Measurements from ENCODE around the gene PEX5. TPM values are rescaled to one million over a fixed set of nuclear protein-coding genes. Genes with fewer than 3 reads are reported as not detected.
A peak's percentile ranks its signal among the peaks of the same experiment; 100 is the strongest.

Gene PEX5
- polyA plus RNA-seq, 1 experiment, result 21.4 TPM

- H3K4me3 ChIP-seq (ENCODE audit: low read depth, low read length), result no peak overlapping the region
- CTCF ChIA-PET, result interaction anchor here (0.6 to 5.2 kb wide), 10 partner anchors 11 to 494 kb away, joined by 3 to 46 read pairs (median 12); partner anchors contain the start of genes C1S and PEX5
- peaks cover 13% of the 10 kb centered on the region for H3K36me3 ChIP-seq (ENCODE audit: control insufficient read depth, insufficient read depth, low read length)
- TF ChIP-seq CTCF (IDR thresholded peaks at IDR 0.05; ENCODE audit: insufficient read depth, low read depth, low read length), result no peak
- POLR2A ChIA-PET, result no interaction called here
- no peak for DNase-seq (ENCODE audit: low read depth)
- H3K27me3 ChIP-seq (ENCODE audit: control insufficient read depth, insufficient read depth, low read length), result no peaks in the 10 kb centered on the region
Measured at GRCh38 chr12:7143564-7143963, 45.9 kb upstream of the PEX5 start.

GRCh38 chr12:7144414-7145120 is 44.9 kb upstream of the PEX5 start:
- peak; percentile 51 for TF ChIP-seq CTCF (IDR thresholded peaks at IDR 0.05; ENCODE audit: insufficient read depth, low read depth, low read length)
- no peak for DNase-seq (ENCODE audit: low read depth)
- no peak overlapping the region for H3K4me3 ChIP-seq (ENCODE audit: low read depth, low read length)
- ChIA-PET CTCF (interaction anchor here (0.6 to 5.2 kb wide), 19 partner anchors 9 to 722 kb away, joined by 3 to 46 read pairs (median 6); partner anchors contain the start of genes C1S and PEX5), POLR2A (interaction anchor here (0.7 kb wide), 1 partner anchor 10 kb away, joined by 7 read pairs; no protein-coding TSS in a partner anchor)
- H3K27me3 ChIP-seq (ENCODE audit: control insufficient read depth, insufficient read depth, low read length), result no peaks in the 10 kb centered on the region
- peaks cover 20% of the 10 kb centered on the region for H3K36me3 ChIP-seq (ENCODE audit: control insufficient read depth, insufficient read depth, low read length)

GRCh38 chr12:7145671-7146070 is 43.8 kb upstream of the PEX5 start:
- no peak overlapping the region for H3K4me3 ChIP-seq (ENCODE audit: low read depth, low read length)
- no peak for TF ChIP-seq CTCF (IDR thresholded peaks at IDR 0.05; ENCODE audit: insufficient read depth, low read depth, low read length)
- ChIA-PET POLR2A (interaction anchor here (0.7 to 0.8 kb wide), 2 partner anchors 9 to 20 kb away, joined by 3 to 7 read pairs; no protein-coding TSS in a partner anchor), CTCF (interaction anchor here (0.6 to 5.2 kb wide), 13 partner anchors 9 to 1080 kb away, joined by 3 to 46 read pairs (median 7); partner anchors contain the start of genes C1RL and PEX5)
- H3K36me3 ChIP-seq (ENCODE audit: control insufficient read depth, insufficient read depth, low read length), result peaks cover 23% of the 10 kb centered on the region
- DNase-seq (ENCODE audit: low read depth), result no peak
- H3K27me3 ChIP-seq (ENCODE audit: control insufficient read depth, insufficient read depth, low read length), result no peaks in the 10 kb centered on the region

GRCh38 chr12:7146228-7146627 is 43.3 kb upstream of the PEX5 start:
- H3K36me3 ChIP-seq (ENCODE audit: control insufficient read depth, insufficient read depth, low read length), result peaks cover 22% of the 10 kb centered on the region
- POLR2A ChIA-PET, result interaction anchor here (0.8 kb wide), 1 partner anchor 20 kb away, joined by 3 read pairs; no protein-coding TSS in a partner anchor
- no peak for DNase-seq (ENCODE audit: low read depth)
- H3K27me3 ChIP-seq (ENCODE audit: control insufficient read depth, insufficient read depth, low read length), result no peaks in the 10 kb centered on the region
- CTCF ChIA-PET, result interaction anchor here (0.6 to 5.2 kb wide), 8 partner anchors 9 to 172 kb away, joined by 3 to 46 read pairs (median 8); partner anchors contain the start of genes C1RL and PEX5
- no peak for TF ChIP-seq CTCF (IDR thresholded peaks at IDR 0.05; ENCODE audit: insufficient read depth, low read depth, low read length)
- H3K4me3 ChIP-seq (ENCODE audit: low read depth, low read length), result no peak overlapping the region

- CTCF ChIA-PET, result interaction anchor here (0.6 to 5.2 kb wide), 5 partner anchors 16 to 172 kb away, joined by 3 to 46 read pairs (median 7); partner anchors contain the start of genes C1RL and PEX5
- no peak for DNase-seq (ENCODE audit: low read depth)
Measured at GRCh38 chr12:7146906-7147305, 42.6 kb upstream of the PEX5 start.

More at GRCh38 chr12:7146906-7147305, 42.6 kb upstream of the PEX5 start:
- Histone ChIP-seq H3K4me3 (ENCODE audit: low read depth, low read length) (no peak overlapping the region), H3K36me3 (ENCODE audit: control insufficient read depth, insufficient read depth, low read length) (peaks cover 20% of the 10 kb centered on the region), H3K27me3 (ENCODE audit: control insufficient read depth, insufficient read depth, low read length) (no peaks in the 10 kb centered on the region)
- no peak for TF ChIP-seq CTCF (IDR thresholded peaks at IDR 0.05; ENCODE audit: insufficient read depth, low read depth, low read length)
- POLR2A ChIA-PET, result no interaction called here

Data from BJ (cell line).